Keratinocyte (primary cell): ENCODE results near the gene FOXJ1.

ENCODE experiments used
- CTCF ChIP-seq, 3 experiments: IDR thresholded peaks in 1 of 3; conservative IDR thresholded peaks in 1 of 3; optimal IDR thresholded peaks in 1 of 3; 2 replicates in 2 of 3; 3 replicates in 1 of 3; pipeline versions ENCODE3 to v1.5.1; 2011; ENCODE audit warnings: low read length in 3 of 3, mild to moderate bottlenecking in 3 of 3, moderate library complexity in 2 of 3, control low read depth in 1 of 3, inconsistent platforms in 1 of 3; ENCODE audit not compliant: insufficient read depth in 2 of 3; ENCODE audit errors: extremely low read depth in 1 of 3
- EZH2 ChIP-seq: IDR thresholded peaks from one replicate; pipeline ENCODE4 v1.6.1; 2012; ENCODE audit warnings: inconsistent platforms, mild to moderate bottlenecking, low read length, moderate library complexity

- TF ChIP-seq CTCF (optimal IDR thresholded peaks at IDR 0.05 in 1 of 3, IDR thresholded peaks at IDR 0.05 in 1 of 3, conservative IDR thresholded peaks at IDR 0.05 in 1 of 3; ENCODE audit: extremely low read depth in 1 of 3, insufficient read depth in 2 of 3, low read length in 3 of 3) (no peak), EZH2 (no peak)
Observed at GRCh38 chr17:76142585-76143041, 1.6 kb upstream of the FOXJ1 start.
